SK-N-SH (cell line): ENCODE results near the gene PRR23A.

ENCODE experiments used
- ELF1 ChIP-seq: IDR thresholded peaks from 2 replicates; pipeline ENCODE4 v1.4.0; 2012
- EP300 ChIP-seq, 2 experiments: IDR thresholded peaks; 2 replicates each; pipeline versions ENCODE4 v1.4.0 to v1.6.1; 2012; ENCODE audit warnings: borderline replicate concordance in 1 of 2, low read depth in 1 of 2, low read length in 1 of 2
- GABPA ChIP-seq: IDR thresholded peaks from 2 replicates; pipeline ENCODE4 v1.4.0; 2012; ENCODE audit warnings: low read depth, mild to moderate bottlenecking
- NFIC ChIP-seq: IDR thresholded peaks from 2 replicates; pipeline ENCODE4 v1.4.0; 2012; ENCODE audit warnings: borderline replicate concordance
- POLR2AphosphoS5 ChIP-seq: IDR thresholded peaks from 2 replicates; pipeline ENCODE4 v1.6.1; 2012; ENCODE audit warnings: low read depth, low read length
- RAD21 ChIP-seq: IDR thresholded peaks from 2 replicates; pipeline ENCODE4 v1.6.1; 2012; ENCODE audit warnings: mild to moderate bottlenecking, low read length
- REST ChIP-seq: IDR thresholded peaks from 2 replicates; pipeline ENCODE4 v1.6.1; 2012; ENCODE audit warnings: mild to moderate bottlenecking, low read depth, low read length, moderate library complexity
- SIN3A ChIP-seq: IDR thresholded peaks from 2 replicates; pipeline ENCODE4 v1.6.1; 2012; ENCODE audit warnings: low read depth, mild to moderate bottlenecking, low read length, moderate library complexity, borderline replicate concordance
- SMC3 ChIP-seq: IDR thresholded peaks from 2 replicates; pipeline ENCODE4 v1.6.1; 2012; ENCODE audit warnings: low read depth, low read length, improper control_type of control experiment
- TCF12 ChIP-seq: IDR thresholded peaks from 2 replicates; pipeline ENCODE4 v1.4.0; 2012
- USF2 ChIP-seq: fragments of 150-350 bp; IDR thresholded peaks from 2 replicates; pipeline ENCODE4 v1.6.1; 2017; ENCODE audit warnings: antibody characterized with exemption, low read length, low read depth, borderline replicate concordance
- TF ChIP-seq, protein P1 (sequence below): fragments of 200-600 bp; sonication (generic); IDR thresholded peaks from 2 replicates; pipeline ENCODE4 v1.6.1; 2017; ENCODE audit warnings: antibody characterized with exemption, mild to moderate bottlenecking, moderate library complexity

GRCh38 chr3:138964264-138964663 lies 41.8 kb downstream of the PRR23A start:
- TF ChIP-seq, protein P1, sequence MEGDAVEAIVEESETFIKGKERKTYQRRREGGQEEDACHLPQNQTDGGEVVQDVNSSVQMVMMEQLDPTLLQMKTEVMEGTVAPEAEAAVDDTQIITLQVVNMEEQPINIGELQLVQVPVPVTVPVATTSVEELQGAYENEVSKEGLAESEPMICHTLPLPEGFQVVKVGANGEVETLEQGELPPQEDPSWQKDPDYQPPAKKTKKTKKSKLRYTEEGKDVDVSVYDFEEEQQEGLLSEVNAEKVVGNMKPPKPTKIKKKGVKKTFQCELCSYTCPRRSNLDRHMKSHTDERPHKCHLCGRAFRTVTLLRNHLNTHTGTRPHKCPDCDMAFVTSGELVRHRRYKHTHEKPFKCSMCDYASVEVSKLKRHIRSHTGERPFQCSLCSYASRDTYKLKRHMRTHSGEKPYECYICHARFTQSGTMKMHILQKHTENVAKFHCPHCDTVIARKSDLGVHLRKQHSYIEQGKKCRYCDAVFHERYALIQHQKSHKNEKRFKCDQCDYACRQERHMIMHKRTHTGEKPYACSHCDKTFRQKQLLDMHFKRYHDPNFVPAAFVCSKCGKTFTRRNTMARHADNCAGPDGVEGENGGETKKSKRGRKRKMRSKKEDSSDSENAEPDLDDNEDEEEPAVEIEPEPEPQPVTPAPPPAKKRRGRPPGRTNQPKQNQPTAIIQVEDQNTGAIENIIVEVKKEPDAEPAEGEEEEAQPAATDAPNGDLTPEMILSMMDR = no peak
- TF ChIP-seq REST (no peak), GABPA (no peak), POLR2AphosphoS5 (no peak), SMC3 (no peak), NFIC (no peak), SIN3A (no peak), USF2 (no peak), ELF1 (no peak), EP300 (IDR thresholded peaks at IDR 0.05; ENCODE audit: borderline replicate concordance in 1 of 2, low read depth in 1 of 2, low read length in 1 of 2) (no peak), TCF12 (no peak), RAD21 (no peak)
